GM04503 (cell line): ENCODE results near the gene EVPL.
"Not testable (repeated sequence)": the region's sequence is repeated elsewhere in the genome, so short reads cannot be mapped to it uniquely, and the experiment has no call there.

Experiments used
- DNase-seq: peaks from one replicate; pipeline ENCODE4 v3.0.0-alpha.2; 2012; ENCODE audit warnings: low read depth

The EVPL gene

DNA sequence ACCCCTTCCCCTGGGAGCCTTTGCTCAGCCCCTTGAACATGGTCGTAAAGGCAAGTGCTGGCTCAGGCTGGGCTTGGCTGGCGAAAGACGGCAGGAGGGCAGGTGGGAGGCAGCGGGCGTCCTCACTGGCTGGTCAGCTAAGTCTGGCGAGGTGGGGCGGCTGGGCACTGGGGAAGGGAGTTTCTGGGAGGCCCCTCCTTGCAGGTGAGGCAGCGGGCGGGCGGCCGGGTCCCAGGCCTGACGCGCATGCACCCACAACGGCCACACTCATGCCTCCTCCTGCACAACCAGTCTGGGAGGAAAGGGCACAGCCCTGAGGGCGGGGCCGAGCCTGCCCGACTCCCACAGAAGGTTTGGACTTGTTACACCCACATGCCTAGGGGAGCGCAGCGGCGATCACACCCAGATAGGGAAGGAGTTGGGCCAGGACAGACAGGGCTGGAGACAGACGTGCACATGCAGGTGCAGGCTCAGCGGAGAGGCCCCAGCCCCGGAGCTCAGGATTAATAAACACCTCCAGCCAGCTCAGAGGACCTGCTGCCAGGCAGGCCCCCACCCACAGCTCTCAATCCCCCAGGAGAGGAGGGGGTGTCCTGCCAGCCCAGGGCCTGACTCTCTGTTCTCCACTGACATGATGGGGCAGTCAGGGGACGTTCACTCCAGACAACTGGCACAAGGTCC is at the start of gene EVPL:
TSS of gene EVPL (minus strand) at position 148 of the 681 bp plus-strand sequence. CDS start at position 40, 108 bp downstream.
- no peak for DNase-seq

DNA sequence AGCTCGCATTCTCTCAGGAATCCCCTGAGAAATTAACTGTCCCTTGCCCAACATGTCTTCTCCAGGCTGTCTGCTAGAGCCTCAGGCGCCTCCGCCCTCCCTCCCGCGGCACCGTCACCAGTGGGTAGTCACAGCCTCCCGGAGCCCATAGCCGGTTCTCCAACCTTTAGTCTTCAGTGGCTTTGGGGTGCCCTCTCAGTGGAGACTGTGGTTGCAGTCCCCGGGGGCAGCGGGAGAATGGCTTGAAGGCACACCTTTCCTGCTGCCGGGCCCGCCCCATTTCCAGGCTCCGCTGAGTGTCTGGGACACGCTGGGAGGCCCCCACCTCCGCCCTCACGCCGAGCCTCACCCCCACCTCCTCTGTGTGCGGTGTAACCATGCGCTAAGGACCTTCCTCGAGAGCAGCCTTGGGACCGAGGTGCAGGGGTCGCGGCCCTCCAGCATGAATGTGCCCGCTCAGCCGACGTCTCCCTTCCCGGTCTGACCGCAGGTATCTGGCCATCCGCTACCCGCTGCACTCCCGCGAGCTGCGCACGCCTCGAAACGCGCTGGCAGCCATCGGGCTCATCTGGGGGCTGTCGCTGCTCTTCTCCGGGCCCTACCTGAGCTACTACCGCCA is 49.1 kb upstream of the EVPL start:
- DNase-seq, result no peak

DNA sequence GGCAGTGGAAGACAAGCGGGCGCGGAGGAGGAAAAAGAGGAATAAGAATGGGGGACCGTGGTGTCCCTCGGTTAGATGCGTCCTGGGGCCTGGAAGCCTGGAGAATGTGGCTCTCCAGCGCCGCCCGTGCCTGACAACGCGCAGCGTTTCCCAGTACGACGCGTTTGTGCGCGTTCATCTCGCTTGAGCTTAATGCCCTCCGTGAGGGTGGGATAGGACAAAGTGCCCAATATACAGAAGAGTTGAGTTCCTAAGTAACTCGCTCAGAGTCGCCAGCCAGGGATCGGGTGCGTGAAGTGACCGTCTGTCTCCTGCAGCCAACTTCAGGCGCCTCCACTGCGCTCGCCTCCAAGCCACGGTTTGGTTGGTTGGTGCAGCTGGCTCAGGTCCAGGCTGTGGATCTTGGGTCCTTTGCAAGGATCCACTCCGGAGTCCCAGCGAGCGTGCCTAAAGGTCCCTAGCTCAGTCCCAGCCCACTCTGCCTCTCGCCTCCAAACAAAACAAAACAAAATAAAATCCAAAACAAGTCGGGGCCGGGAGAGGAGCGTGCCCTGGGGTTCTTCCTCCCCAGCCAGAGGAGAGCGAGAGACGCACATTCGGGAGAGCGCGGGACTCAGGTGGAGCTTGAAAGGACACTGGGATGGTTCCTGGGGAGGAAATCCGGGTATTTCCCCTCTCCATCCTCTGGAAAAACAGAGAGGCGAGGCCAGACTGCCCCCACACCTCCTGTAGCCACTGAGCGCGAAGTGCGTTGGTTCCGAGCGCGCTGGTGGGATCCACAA is 48.4 kb upstream of the EVPL start:
- no peak for DNase-seq

DNA sequence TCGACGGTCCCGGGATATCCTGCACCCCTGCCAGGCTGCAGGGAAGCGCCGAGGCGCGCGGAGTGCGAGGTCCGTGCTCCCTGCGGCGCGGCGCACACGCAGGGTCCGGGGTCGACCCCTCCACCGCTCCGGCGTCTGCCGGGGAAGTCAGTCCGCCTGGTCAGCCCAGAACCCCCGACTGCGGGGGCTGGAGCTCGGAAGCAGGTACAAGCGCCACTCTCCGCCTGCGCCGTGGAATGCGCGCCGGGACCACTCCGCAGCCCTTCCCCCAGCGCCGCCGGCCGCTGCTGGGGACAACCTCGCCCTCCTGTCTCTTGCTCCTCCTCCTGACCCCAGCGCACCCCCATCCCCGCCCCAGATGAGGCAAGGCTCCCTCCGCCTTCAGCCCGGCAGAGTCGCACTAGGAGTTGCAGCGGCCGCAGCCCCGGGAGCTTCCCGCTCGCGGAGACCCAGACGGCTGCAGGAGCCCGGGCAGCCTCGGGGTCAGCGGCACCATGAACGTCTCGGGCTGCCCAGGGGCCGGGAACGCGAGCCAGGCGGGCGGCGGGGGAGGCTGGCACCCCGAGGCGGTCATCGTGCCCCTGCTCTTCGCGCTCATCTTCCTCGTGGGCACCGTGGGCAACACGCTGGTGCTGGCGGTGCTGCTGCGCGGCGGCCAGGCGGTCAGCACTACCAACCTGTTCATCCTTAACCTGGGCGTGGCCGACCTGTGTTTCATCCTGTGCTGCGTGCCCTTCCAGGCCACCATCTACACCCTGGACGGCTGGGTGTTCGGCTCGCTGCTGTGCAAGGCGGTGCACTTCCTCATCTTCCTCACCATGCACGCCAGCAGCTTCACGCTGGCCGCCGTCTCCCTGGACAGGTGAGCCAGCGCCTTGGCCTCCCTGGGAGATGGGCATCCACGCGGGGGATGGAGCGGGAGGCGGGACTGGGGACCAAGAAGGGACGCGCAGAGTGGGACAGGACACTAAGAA is 47.6 kb upstream of the EVPL start, which contains the start of gene GALR2:
TSS of gene GALR2 (plus strand) at position 392 of the 974 bp plus-strand sequence. CDS start at position 495, 103 bp downstream.
- no peak for DNase-seq

DNA sequence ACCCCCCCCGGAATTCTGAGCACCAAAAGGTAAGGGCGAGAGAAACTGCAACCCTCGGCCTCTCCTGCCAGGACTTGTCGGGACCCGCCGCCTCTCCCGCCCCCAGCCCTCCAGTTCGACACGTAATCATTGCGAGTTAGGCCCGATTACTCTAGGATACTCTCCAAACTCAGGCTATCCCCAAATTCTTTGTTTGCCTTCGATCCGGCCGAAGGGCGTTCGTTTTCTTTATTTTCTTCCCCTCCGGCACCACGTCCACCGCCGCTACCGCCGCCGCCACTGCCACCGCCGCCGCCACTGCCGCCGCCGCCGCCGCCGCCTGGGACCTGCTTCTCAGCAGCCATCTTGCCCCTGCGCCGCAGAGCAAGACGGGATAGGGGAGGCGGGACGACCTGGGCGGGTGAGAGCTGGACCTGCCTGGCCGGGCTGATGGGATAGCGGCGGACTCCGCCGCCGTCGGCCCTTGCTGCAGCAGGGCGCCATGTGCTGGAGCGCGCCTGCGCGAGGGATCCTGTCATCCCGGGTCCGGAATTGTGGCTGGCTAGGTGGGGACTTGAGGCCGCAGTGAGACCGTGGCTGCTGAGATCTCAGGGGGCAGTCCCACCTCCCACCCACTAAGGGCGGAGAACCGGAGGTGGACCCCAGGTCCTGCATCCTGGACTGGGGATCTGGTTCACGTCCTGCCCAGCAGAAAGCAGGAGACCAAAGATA is 45.2 kb upstream of the EVPL start, which contains the start of gene SRP68:
TSS of gene SRP68 (minus strand) at position 370 of the 711 bp plus-strand sequence. CDS start at position 344, 26 bp downstream.
- peak; percentile 45 for DNase-seq

DNA sequence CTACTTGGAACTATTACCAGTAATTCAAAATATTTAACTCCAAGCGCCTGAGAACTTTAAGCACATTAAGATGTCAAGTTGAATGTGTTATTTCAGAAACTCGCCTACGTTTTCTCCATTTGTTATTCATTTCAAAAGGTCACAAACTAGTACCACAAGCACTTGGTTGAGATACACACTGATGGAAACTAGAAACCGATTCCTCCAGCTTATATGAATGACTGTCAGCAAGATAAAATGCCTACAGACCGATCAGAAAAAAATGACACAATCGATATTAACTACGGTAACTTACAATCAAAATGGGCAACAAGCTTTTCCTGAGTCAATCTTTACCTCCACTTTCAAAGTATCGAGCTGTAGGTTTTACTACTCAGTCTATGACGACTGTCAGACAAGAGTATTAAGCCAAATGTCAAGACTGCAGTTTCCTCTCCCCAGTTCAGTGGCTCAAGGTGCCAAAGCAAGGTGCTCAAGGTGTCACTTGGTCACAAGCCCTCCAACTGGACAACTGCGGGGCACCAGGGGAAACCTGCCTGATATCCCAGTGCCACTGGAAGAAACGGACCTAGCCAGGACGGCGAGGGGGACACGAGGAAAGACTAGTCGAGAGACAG is 44.5 kb upstream of the EVPL start:
- DNase-seq, result no peak

DNA sequence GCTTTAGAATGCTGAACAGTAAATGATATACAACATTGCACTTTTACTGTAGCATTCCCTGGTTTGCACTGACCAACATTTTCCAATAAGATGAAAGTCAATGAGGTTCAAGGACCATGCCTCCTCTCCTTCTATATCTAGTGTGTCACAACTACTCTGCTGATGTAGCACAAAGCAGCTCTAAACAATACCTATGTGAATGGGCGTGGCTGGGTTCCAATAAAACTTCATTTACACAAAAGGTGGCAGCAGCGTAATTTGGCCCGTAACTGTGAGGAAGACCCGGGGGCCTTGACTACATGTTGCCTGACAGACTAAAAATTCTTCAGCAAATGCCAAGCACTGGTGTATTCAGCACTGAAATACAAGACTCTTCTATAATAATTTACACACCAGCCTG is 38.7 kb upstream of the EVPL start:
- no peak for DNase-seq

DNA sequence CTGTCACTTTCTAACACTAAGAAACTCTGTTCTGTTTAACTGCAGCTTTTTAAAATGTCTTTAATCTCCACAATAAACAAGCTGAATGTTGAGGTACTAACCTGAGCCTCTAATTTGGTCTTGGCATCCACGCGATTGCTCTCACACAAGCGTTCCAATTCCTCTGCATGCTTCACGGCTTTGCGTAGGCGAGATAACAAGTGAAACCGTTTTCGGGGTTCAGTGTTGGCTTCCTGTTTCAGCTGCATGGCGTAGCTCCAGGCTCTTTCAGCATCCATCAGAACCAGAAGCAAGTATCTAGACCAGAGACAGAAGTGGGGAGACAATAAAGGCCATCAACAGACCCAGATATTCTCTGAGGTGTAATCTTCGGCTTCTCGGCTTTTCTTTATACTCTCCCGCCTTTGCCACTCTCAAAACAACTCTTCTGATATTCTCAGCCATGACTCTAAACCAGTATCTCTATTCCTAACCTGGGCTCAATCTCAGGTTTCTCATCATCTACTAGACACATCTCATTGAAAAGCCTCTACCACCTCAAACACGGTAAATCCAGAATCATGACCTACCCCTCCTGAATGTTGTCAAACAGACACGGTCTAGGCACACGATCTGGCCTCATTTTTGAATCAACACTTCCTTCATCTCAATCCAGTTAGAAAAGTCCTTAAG is 36.9 kb upstream of the EVPL start:
- DNase-seq, result no peak

DNA sequence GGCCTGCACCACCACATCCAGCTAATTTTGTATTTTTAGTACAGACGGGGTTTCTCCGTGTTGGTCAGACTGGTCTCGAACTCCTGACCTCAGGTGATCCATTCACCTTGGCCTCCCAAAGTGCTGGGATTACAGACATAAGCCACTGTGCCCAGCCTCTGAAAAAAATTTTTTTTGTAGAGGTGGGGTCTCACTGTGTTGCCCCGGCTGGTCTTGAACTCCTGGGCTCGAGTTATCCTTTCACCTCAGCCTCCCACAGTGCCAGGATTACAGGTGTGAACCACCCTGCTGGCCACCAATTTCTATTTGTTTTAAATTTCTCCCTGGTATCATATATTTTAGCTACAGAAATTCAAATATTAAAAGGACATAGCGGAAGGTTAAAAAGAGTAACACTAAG is 31.2 kb upstream of the EVPL start:
- DNase-seq, result not testable (repeated sequence)

DNA sequence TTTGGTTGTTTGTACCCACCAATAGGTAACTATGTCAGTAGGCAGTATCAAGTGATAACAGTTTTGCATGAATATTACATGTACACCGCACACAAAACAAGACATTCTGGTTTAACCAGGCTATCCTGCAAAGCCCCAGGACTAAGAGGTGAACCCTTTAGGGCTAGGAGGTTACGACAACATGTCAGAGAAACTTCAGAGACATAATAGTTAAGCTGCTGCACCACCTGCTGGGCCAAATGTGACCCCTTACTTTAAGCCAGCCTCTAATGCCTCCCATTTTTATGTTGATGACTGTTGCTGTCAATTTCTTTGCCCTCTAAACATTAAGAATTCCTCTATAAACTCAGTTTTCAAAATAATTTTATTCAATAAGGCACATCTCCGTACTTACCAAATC is 29.8 kb upstream of the EVPL start:
- no peak for DNase-seq

DNA sequence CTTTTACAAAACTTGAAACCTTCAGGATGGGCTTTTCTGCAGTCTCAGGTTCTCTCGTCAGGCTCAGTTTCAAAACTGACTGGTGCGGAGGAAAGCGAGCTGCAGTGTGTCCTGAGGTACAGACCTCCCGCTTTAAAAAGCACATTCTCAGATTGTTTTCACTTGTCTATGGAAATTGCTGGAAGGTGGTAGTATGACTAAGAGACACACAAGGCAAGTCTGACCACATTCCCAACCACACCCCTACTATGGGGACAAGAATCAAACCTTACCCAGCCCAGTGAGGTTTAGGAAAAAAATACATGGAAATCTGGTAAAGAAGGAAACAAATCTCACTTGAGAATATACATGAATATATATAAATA is 27.0 kb upstream of the EVPL start:
- DNase-seq, result no peak

DNA sequence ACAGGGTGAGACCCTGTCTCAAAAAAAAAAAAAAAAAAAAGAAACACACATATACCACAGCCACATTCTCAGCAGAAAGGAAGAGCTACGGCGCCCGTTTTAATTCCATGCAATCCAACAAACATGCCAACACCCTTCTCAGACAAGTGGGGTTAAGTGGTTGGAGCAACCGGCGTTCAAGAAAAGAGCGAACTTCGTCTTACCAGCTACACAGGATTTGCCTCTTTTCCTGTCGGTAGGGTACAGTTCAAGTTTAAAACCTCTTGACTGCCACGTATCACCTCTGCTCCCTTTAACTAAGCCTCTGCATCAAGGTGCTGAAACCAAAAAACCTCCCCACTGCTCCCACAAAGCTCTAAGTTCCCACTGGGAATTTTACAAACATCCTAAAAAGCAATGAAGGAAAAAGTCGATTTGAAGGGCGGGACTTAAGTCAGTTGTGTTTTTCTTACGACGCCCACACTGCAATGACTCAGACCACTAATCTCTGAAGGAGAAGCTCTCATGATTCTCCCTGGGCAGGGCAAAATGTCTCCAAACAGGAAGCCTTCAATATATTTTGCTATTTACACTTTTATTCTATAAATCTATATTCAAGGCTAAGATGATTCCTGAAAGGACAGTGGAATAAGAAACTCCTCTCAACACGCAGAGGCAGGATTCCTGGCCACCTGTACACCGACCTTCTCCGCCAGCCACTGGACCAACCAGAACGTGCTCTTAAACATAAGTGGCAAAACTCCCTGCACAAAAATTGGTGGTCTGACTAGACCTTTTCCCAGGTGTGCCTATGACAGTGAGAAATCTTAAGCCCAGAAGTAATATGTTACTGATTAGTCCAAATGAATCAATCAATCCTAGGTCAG is 26.4 kb upstream of the EVPL start:
- no peak for DNase-seq

DNA sequence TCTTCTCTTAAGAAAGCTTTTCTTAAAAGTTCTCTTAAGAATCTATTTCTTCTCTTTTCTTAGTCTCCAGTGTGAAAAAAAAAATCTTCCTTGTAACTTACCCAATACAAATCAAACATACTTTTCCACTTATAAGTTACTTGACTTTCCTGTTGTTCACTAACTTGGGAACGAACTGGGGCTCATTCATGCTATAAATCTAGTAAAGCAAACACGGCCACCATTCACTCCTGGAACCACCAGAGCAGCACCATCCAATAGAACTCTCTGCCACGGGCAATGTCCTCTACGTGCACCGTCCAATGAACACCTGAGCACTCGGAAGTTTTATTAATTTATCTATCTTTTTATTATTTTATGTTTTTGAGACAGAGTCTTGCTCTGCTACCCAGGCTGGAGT is 24.5 kb upstream of the EVPL start:
- DNase-seq, result no peak

DNA sequence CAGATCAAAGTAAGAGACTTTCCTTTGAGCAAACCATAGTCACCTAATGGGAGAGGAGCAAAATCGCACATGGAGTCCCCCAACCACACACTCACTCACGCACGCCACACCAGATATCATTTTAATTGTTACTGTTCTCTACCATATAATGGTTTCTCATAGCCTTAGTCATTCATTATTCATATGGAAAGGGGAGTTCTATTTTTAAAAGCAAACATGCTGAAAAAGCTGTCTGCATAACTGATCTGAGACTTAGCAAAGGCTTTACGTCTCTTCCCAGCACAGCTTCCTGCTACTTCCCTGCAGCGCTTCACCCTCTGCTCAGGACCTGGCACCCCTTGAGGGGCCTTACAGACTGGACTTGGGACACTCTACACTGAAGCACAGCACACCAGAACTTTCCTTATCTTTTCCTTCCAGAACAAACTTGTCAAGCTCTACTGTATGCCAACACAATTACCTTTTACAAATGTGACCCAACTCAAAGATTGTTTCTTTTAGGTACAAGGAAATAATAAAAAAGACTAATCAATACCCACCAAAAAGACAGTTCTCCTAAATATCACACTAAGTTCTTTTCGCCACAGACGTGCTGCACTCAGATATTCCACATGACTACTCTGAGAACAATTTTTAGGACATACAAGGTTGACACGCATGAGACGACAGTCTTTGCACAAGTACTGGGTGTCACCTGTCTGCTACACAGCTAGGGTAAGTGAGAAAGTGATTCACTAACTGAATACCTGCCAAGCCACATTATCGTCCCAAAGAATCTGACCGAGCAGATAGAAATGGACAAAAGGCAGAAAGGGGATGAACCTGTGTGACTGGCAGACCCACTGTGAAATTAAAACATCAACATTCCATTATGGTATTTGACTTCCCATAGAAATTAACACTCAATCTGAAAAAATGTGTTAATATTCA is 23.7 kb upstream of the EVPL start:
- DNase-seq, result no peak

DNA sequence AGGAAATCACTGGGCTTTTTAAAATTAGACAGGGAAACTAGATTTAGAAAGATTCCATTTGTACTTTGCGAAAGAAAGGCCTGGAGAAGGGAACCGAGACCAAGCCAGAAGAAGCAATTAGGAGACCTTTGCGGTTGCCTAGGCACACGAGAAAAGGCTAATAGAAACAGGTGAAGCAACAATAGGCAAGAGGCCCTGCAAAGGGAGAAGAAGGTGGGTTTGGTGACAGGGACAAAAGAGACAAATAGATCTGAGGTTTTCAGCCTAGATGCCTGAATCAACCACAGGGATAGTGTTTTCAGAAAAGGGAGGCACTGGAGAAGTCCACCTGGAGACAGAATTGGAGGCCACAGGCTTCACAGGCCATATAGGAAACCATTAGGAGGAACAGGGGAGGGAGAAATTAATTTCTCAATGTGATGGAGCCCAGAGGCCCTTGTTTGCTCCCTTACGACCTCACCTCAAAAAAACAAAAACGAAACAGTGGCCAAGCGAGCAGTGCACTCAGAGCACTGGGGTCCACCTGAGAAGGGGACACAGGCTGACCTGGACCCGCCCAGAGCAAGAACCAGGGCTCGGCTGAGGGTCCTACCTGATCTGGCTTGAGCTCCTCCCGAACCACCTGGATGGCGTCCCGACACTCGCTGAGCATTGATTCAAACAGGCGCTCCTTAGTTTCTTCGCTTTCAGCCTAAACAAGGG is 22.9 kb upstream of the EVPL start:
- no peak for DNase-seq

DNA sequence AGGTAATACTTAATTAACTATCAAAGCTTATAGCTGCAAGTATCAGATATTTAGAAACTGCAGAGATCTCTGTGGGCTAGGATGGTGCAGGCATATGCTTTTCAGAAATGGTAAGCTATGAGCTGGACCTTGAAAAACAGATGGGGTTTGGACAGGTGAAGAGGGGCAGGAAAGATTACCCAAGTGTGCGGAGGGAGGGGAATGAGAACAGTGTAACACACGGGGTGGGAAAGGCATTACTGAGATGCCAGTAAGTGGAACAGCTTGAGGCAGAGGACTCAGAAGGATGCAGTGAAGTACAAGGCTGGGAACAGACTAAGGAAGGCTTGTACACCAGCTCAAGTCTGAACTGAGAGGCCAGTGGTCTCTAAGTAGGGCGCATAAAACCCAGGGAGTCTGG is 22.1 kb upstream of the EVPL start:
- DNase-seq, result no peak

DNA sequence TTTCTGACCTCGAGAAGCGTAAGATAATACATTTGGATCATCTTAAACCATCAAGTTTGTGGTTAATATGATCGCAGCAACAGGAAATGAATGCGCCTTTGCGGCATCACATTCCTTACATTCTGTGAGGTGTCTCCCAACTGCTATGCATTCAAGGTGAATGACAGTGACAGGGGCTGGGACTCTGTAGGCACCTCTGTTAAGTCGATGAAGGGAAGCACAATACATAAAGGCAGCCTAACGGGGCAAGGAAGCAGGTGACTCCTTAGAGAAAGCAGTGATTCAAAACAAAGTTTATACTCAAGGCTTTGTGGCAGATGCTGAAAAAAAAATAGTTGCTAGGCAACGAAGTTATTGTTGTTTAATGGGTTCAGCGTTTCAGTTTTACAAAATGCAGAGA is 21.6 kb upstream of the EVPL start:
- DNase-seq, result no peak
